Keratinocyte (primary cell): ENCODE results near the gene TMEM52B.

Source experiments
- EZH2 ChIP-seq: IDR thresholded peaks from one replicate; pipeline ENCODE4 v1.6.1; 2012; ENCODE audit warnings: inconsistent platforms, mild to moderate bottlenecking, low read length, moderate library complexity
- TF ChIP-seq, protein P1 (sequence below), 3 experiments: IDR thresholded peaks in 1 of 3; conservative IDR thresholded peaks in 1 of 3; optimal IDR thresholded peaks in 1 of 3; 2 replicates in 2 of 3; 3 replicates in 1 of 3; pipeline versions ENCODE3 to v1.5.1; 2011; ENCODE audit warnings: low read length in 3 of 3, mild to moderate bottlenecking in 3 of 3, moderate library complexity in 2 of 3, control low read depth in 1 of 3, inconsistent platforms in 1 of 3; ENCODE audit not compliant: insufficient read depth in 2 of 3; ENCODE audit errors: extremely low read depth in 1 of 3

GRCh38 chr12:10147714-10148403 lies 31.0 kb upstream of the TMEM52B start:
- TF ChIP-seq, protein P1, sequence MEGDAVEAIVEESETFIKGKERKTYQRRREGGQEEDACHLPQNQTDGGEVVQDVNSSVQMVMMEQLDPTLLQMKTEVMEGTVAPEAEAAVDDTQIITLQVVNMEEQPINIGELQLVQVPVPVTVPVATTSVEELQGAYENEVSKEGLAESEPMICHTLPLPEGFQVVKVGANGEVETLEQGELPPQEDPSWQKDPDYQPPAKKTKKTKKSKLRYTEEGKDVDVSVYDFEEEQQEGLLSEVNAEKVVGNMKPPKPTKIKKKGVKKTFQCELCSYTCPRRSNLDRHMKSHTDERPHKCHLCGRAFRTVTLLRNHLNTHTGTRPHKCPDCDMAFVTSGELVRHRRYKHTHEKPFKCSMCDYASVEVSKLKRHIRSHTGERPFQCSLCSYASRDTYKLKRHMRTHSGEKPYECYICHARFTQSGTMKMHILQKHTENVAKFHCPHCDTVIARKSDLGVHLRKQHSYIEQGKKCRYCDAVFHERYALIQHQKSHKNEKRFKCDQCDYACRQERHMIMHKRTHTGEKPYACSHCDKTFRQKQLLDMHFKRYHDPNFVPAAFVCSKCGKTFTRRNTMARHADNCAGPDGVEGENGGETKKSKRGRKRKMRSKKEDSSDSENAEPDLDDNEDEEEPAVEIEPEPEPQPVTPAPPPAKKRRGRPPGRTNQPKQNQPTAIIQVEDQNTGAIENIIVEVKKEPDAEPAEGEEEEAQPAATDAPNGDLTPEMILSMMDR (optimal IDR thresholded peaks at IDR 0.05 in 1 of 3, IDR thresholded peaks at IDR 0.05 in 1 of 3, conservative IDR thresholded peaks at IDR 0.05 in 1 of 3; ENCODE audit: extremely low read depth in 1 of 3, insufficient read depth in 2 of 3, low read length in 3 of 3): no peak
- TF ChIP-seq EZH2: no peak
